Vagina (tissue), 2 donors: Measurements from ENCODE around the gene DDX3X. TPM values are rescaled to one million over a fixed set of nuclear protein-coding genes. Genes with fewer than 3 reads are reported as not detected.

ENCODE experiments used
- DNase-seq, 2 donors: peaks; one replicate each; pipeline ENCODE4 v3.0.0-alpha.2; 2017; ENCODE audit errors: extremely low spot score in 2 of 2
- H3K27ac ChIP-seq: fragments of 200-600 bp; sonication (generic); one replicate; pipeline ENCODE4 v1.5.1; 2019
- H3K27me3 ChIP-seq: fragments of 200-600 bp; sonication (generic); one replicate; pipeline ENCODE4 v1.5.1; 2019
- H3K36me3 ChIP-seq, 2 donors: fragments of 200-600 bp; sonication (generic); one replicate each; pipeline ENCODE4 v1.5.1; 2017 to 2019
- H3K4me1 ChIP-seq: fragments of 200-600 bp; sonication (generic); one replicate; pipeline ENCODE4 v1.5.1; 2019
- H3K4me3 ChIP-seq, 2 donors: fragments of 200-600 bp; sonication (generic); 1 replicate in 1 of 2; 2 replicates in 1 of 2; pipeline ENCODE4 v1.5.1; 2016 to 2019
- H3K9me3 ChIP-seq: fragments of 200-600 bp; sonication (generic); one replicate; pipeline ENCODE4 v1.5.1; 2019
- POLR2A ChIP-seq, 2 donors: fragments of 450-650 bp; IDR thresholded peaks; one replicate each; pipeline ENCODE4 v1.6.1; 2017; ENCODE audit warnings: antibody characterized with exemption in 2 of 2, mild to moderate bottlenecking in 2 of 2, moderate library complexity in 2 of 2
- POLR2AphosphoS5 ChIP-seq, 2 donors: sonication (generic); formaldehyde crosslinking; IDR thresholded peaks; one replicate each; pipeline ENCODE4 v1.9.0; 2017; ENCODE audit warnings: antibody characterized with exemption in 2 of 2, mild to moderate bottlenecking in 2 of 2, low read depth in 1 of 2; ENCODE audit not compliant: insufficient read depth in 1 of 2
- intact Hi-C: fragments of 100-400 bp; cut with DNase I; formaldehyde crosslinking; loops from one replicate; pipeline ENCODE4 v1.15.1; 2023
- total RNA-seq: library from RNA; depleted of rRNA; stranded (reverse); fragments of >200 nt; gene quantifications from one replicate; pipeline ENCODE4 v1.2.3, GENCODE V29; 2016
- TF ChIP-seq, protein P1 (sequence below), 3 experiments: fragments of 450-650 bp in 2 of 3; fragments of 200-600 bp in 1 of 3; sonication (generic) in 1 of 3; IDR thresholded peaks; one replicate each; pipeline ENCODE4 v1.5.1; 2017 to 2019; ENCODE audit warnings: antibody characterized with exemption in 3 of 3, mild to moderate bottlenecking in 2 of 3, moderate library complexity in 2 of 3

The DDX3X gene
- total RNA-seq, 1 donor from 2014 or later, result 202 TPM

DNA sequence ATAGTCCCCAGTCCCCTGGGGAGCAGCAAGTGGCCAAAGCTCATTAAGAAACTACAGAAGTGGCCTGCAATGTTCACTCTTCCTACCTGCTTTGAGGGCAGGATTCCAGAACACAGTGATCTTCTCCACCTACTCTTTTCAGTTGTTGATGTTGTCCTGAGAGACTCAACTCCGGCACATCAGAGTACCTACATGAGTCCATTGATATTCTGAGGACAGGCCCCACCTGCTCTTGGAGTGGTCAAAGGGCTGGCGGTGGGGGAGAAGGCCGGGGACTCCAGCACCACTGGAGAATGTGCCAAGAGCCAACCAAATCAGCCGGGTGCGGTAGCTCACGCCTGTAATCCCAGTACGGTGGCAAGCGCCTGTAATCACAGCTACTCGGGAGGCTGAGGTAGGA, 29.8 kb upstream of the DDX3X start:
- Histone ChIP-seq H3K27me3 (no peaks in the 10 kb centered on the region), H3K4me3 (no peak overlapping the region), H3K4me1 (peaks cover 14% of the 10 kb centered on the region), H3K27ac (no peak overlapping the region), H3K9me3 (no peaks in the 10 kb centered on the region), H3K36me3 (no peaks in the 10 kb centered on the region)
- no peak for DNase-seq
- intact Hi-C loops, result no loop called here
- TF ChIP-seq POLR2AphosphoS5 (IDR thresholded peaks at IDR 0.05; ENCODE audit: insufficient read depth in 1 of 2, low read depth in 1 of 2) (no peak), POLR2A (IDR thresholded peaks at IDR 0.05) (no peak)
- TF ChIP-seq, protein P1, sequence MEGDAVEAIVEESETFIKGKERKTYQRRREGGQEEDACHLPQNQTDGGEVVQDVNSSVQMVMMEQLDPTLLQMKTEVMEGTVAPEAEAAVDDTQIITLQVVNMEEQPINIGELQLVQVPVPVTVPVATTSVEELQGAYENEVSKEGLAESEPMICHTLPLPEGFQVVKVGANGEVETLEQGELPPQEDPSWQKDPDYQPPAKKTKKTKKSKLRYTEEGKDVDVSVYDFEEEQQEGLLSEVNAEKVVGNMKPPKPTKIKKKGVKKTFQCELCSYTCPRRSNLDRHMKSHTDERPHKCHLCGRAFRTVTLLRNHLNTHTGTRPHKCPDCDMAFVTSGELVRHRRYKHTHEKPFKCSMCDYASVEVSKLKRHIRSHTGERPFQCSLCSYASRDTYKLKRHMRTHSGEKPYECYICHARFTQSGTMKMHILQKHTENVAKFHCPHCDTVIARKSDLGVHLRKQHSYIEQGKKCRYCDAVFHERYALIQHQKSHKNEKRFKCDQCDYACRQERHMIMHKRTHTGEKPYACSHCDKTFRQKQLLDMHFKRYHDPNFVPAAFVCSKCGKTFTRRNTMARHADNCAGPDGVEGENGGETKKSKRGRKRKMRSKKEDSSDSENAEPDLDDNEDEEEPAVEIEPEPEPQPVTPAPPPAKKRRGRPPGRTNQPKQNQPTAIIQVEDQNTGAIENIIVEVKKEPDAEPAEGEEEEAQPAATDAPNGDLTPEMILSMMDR (IDR thresholded peaks at IDR 0.05), result no peak

DNA sequence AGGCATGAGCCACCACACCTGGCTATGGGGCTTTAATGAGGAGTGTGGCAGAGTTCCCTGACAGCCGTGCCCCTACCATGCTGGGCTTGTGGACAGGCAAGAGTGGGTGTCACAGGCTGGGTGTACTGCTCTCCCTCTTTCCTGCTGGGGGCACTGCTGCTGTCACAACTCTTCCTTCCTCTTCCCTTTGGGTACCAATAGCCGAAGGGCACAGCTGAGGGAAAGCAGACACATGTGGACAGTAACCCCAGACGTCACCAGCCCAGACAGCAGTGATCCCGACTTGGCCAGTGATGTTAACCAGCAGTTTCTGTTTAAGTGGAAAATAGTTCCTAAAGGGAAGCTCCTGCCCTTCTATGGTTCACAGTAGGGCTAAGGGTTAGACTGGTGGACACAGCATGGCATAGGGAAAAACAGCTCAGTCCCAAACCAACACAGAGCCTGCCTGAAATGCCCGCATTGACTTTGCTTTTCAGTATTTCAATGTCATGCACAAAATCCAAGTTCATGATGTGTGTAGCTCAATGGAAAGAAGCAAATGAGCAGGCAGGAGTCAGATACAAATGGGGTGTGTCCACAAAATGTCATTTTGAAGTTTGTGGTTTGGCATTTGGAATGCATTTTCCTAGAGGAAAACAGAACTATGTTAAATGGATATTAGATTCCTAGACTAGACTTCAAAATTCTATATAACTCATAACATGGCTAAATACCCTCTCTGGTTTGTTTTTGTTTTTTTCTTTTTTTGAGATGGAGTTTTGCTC, 24.9 kb upstream of the DDX3X start:
- H3K27me3 ChIP-seq, result no peaks in the 10 kb centered on the region
- H3K9me3 ChIP-seq, result no peaks in the 10 kb centered on the region
- H3K27ac ChIP-seq, result no peak overlapping the region
- intact Hi-C loops, result no loop called here
- no peak overlapping the region for H3K4me3 ChIP-seq
- no peak for TF ChIP-seq POLR2A (IDR thresholded peaks at IDR 0.05)
- TF ChIP-seq, protein P1 (IDR thresholded peaks at IDR 0.05), result no peak
- no peak for TF ChIP-seq POLR2AphosphoS5 (IDR thresholded peaks at IDR 0.05; ENCODE audit: insufficient read depth in 1 of 2, low read depth in 1 of 2)
- no peaks in the 10 kb centered on the region for H3K36me3 ChIP-seq
- H3K4me1 ChIP-seq, result no peaks in the 10 kb centered on the region
- DNase-seq, result no peak

DNA sequence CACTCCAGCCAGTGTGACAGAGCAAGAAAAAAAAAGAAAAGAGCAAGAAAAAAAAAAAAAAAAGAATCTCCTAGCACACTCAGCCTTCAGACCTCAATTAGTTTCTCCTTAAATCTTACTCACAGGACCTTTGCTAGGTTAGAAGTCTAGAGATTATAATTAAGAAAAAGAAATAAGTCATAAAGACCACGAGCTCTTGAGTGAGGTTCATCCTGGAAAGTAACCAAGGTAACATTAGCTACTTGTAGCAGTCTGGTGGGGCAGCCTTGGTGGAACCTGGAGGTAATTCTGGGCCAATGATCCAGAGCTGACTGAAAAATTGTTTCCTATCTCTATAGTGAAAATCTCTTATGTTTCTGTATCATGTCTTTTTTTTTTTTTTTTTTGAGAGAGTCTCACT, 21.2 kb upstream of the DDX3X start:
- no peaks in the 10 kb centered on the region for H3K36me3 ChIP-seq
- H3K9me3 ChIP-seq, result no peaks in the 10 kb centered on the region
- H3K27ac ChIP-seq, result no peak overlapping the region
- TF ChIP-seq POLR2A (IDR thresholded peaks at IDR 0.05), result no peak
- TF ChIP-seq POLR2AphosphoS5 (IDR thresholded peaks at IDR 0.05; ENCODE audit: insufficient read depth in 1 of 2, low read depth in 1 of 2), result no peak
- TF ChIP-seq, protein P1 (IDR thresholded peaks at IDR 0.05), result no peak
- no peak for DNase-seq
- H3K4me3 ChIP-seq, result no peak overlapping the region
- H3K27me3 ChIP-seq, result no peaks in the 10 kb centered on the region
- intact Hi-C loops, result no loop called here
- no peaks in the 10 kb centered on the region for H3K4me1 ChIP-seq

DNA sequence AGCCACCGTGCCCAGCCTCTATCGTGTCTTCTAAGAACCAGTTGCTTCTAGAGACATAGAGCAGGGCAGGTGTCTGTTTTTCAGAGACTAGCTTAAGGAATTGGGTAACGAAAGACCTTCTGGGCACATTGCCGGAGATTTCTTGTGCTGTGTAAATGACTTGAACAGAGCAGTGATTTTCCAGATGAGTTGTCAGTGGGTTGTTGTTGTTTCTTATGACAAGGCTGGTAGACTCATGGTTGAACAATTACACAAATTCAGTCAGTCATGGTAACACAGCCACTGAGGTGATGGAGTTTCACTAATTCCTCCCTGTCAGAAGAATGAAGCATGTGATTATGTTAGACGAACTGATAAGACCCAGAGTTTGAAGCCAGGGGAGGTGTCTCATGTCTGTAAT, 20.5 kb upstream of the DDX3X start:
- no peaks in the 10 kb centered on the region for H3K4me1 ChIP-seq
- no peak overlapping the region for H3K4me3 ChIP-seq

DNA sequence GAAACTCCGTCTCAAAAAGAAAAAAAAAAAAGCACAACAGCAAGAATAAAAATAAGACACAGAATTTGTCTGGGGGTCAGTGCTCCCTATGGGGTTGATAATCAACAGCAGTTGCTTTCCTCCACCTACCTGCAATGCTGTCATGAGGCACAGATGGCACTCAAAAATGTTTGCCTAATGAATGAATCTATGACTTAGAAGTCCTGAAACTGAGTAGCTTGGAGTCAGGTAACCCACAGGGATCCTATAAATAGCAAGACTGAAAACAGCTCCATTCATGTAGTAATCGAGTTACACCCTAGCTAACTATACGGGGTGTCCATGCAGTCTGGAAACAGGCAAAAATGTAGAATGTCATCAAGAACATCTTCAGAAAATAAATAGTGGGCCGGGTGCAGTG, 19.8 kb upstream of the DDX3X start:
- Histone ChIP-seq H3K9me3 (no peaks in the 10 kb centered on the region), H3K27ac (no peak overlapping the region), H3K4me3 (no peak overlapping the region), H3K4me1 (no peaks in the 10 kb centered on the region), H3K27me3 (no peaks in the 10 kb centered on the region), H3K36me3 (no peaks in the 10 kb centered on the region)
- TF ChIP-seq POLR2AphosphoS5 (IDR thresholded peaks at IDR 0.05; ENCODE audit: insufficient read depth in 1 of 2, low read depth in 1 of 2) (no peak), POLR2A (IDR thresholded peaks at IDR 0.05) (no peak)
- TF ChIP-seq, protein P1 (IDR thresholded peaks at IDR 0.05), result no peak
- intact Hi-C loops, result no loop called here
- no peak for DNase-seq

More for the DNA sequence above, 20.5 kb upstream of the DDX3X start:
- Histone ChIP-seq H3K27ac (no peak overlapping the region), H3K27me3 (no peaks in the 10 kb centered on the region), H3K36me3 (no peaks in the 10 kb centered on the region), H3K9me3 (no peaks in the 10 kb centered on the region)
- intact Hi-C loops, result no loop called here
- TF ChIP-seq POLR2A (IDR thresholded peaks at IDR 0.05) (no peak), POLR2AphosphoS5 (IDR thresholded peaks at IDR 0.05; ENCODE audit: insufficient read depth in 1 of 2, low read depth in 1 of 2) (no peak)
- TF ChIP-seq, protein P1 (IDR thresholded peaks at IDR 0.05), result no peak
- no peak for DNase-seq
